NT2/D1 (cell line): Measurements from ENCODE around the gene BEST4.

Experiments
- DNase-seq: peaks from one replicate; pipeline ENCODE4 v3.0.0-alpha.2; 2011; ENCODE audit warnings: low read depth, low spot score
- H3K27me3 ChIP-seq: 2 replicates; pipeline ENCODE4 v1.6.0; 2011; ENCODE audit warnings: mild to moderate bottlenecking; ENCODE audit not compliant: insufficient read length, insufficient read depth
- H3K36me3 ChIP-seq: 2 replicates; pipeline ENCODE4 v1.6.1; 2011; ENCODE audit warnings: mild to moderate bottlenecking, low read length, mixed read lengths; ENCODE audit not compliant: insufficient read depth, insufficient read length
- H3K4me1 ChIP-seq: 2 replicates; pipeline ENCODE4 v1.5.1; 2011; ENCODE audit not compliant: insufficient read depth, insufficient read length
- H3K4me3 ChIP-seq: 2 replicates; pipeline ENCODE4 v1.5.1; 2011; ENCODE audit warnings: low read depth; ENCODE audit not compliant: insufficient read length
- H3K9ac ChIP-seq: 2 replicates; pipeline ENCODE4 v1.6.0; 2011; ENCODE audit warnings: low read depth; ENCODE audit not compliant: insufficient read length
- H3K9me3 ChIP-seq: 2 replicates; pipeline ENCODE4 v1.5.1; 2011; ENCODE audit warnings: mild to moderate bottlenecking, low read length; ENCODE audit not compliant: insufficient read depth
- SUZ12 ChIP-seq: IDR thresholded peaks from 2 replicates; pipeline ENCODE4 v1.6.1; 2011; ENCODE audit not compliant: insufficient read length, insufficient read depth; ENCODE audit errors: extremely low read depth
- YY1 ChIP-seq: IDR thresholded peaks from 2 replicates; pipeline ENCODE4 v1.6.1; 2011; ENCODE audit not compliant: insufficient read length, insufficient read depth
- ZNF274 ChIP-seq: IDR thresholded peaks from 2 replicates; pipeline ENCODE4 v1.6.1; 2011; ENCODE audit warnings: mild to moderate bottlenecking, low read depth, low read length

The BEST4 gene

GRCh38 chr1:44786138-44786840, 1.7 kb downstream of the BEST4 start:
- Histone ChIP-seq H3K4me1 (peaks cover 23% of the 10 kb centered on the region), H3K9ac (peak overlapping the region; percentile 83), H3K4me3 (peak overlapping the region; percentile 48), H3K27me3 (peaks cover 27% of the 10 kb centered on the region), H3K36me3 (peaks cover 8% of the 10 kb centered on the region), H3K9me3 (no peaks in the 10 kb centered on the region)
- peak; percentile 83 for DNase-seq
- no peak for TF ChIP-seq ZNF274
- no peak for TF ChIP-seq SUZ12
- no peak for TF ChIP-seq YY1

GRCh38 chr1:44785501-44786137, 2.4 kb downstream of the BEST4 start:
- peak overlapping the region; percentile 48 for H3K4me3 ChIP-seq
- peaks cover 20% of the 10 kb centered on the region for H3K4me1 ChIP-seq
- TF ChIP-seq SUZ12: no peak
- no peak for TF ChIP-seq ZNF274
- TF ChIP-seq YY1: no peak
- DNase-seq: no peak
- peaks cover 15% of the 10 kb centered on the region for H3K36me3 ChIP-seq
- peak overlapping the region; percentile 83 for H3K9ac ChIP-seq
- H3K27me3 ChIP-seq: peaks cover 27% of the 10 kb centered on the region
- no peaks in the 10 kb centered on the region for H3K9me3 ChIP-seq

- Histone ChIP-seq H3K36me3 (peaks cover 21% of the 10 kb centered on the region), H3K4me3 (no peak overlapping the region), H3K9ac (peak overlapping the region; percentile 92), H3K4me1 (peaks cover 20% of the 10 kb centered on the region), H3K27me3 (peaks cover 27% of the 10 kb centered on the region), H3K9me3 (no peaks in the 10 kb centered on the region)
- no peak for DNase-seq
- no peak for TF ChIP-seq SUZ12
- TF ChIP-seq YY1: no peak
- TF ChIP-seq ZNF274: no peak
Measured at GRCh38 chr1:44785029-44785380, 3.0 kb downstream of the BEST4 start.

- peak overlapping the region; percentile 53 for H3K4me3 ChIP-seq
- H3K9ac ChIP-seq: peak overlapping the region; percentile 92
- no peak for TF ChIP-seq ZNF274
- TF ChIP-seq YY1: no peak
- no peak for TF ChIP-seq SUZ12
Measured at GRCh38 chr1:44784094-44785028, 3.6 kb downstream of the BEST4 start.

GRCh38 chr1:44783697-44784093, 4.3 kb downstream of the BEST4 start:
- H3K9me3 ChIP-seq: no peaks in the 10 kb centered on the region
- peak overlapping the region; percentile 92 for H3K9ac ChIP-seq
- DNase-seq: no peak
- H3K36me3 ChIP-seq: peaks cover 34% of the 10 kb centered on the region
- TF ChIP-seq SUZ12 (no peak), ZNF274 (no peak), YY1 (no peak)
- peaks cover 20% of the 10 kb centered on the region for H3K4me1 ChIP-seq
- H3K4me3 ChIP-seq: peak overlapping the region; percentile 53
- H3K27me3 ChIP-seq: peaks cover 27% of the 10 kb centered on the region

More at GRCh38 chr1:44784094-44785028, 3.6 kb downstream of the BEST4 start:
- Histone ChIP-seq H3K36me3 (peaks cover 27% of the 10 kb centered on the region), H3K4me1 (peaks cover 20% of the 10 kb centered on the region), H3K27me3 (peaks cover 27% of the 10 kb centered on the region), H3K9me3 (no peaks in the 10 kb centered on the region)
- no peak for DNase-seq

GRCh38 chr1:44780583-44781121, 7.3 kb downstream of the BEST4 start:
- peaks cover 65% of the 10 kb centered on the region for H3K36me3 ChIP-seq
- no peak for DNase-seq
- peaks cover 16% of the 10 kb centered on the region for H3K27me3 ChIP-seq
- no peaks in the 10 kb centered on the region for H3K9me3 ChIP-seq
- H3K4me3 ChIP-seq: no peak overlapping the region
- TF ChIP-seq ZNF274 (no peak), SUZ12 (no peak), YY1 (no peak)
- no peak overlapping the region for H3K9ac ChIP-seq
- peaks cover 17% of the 10 kb centered on the region for H3K4me1 ChIP-seq
